ENCODE results near the gene FER. TPM values are rescaled to one million over a fixed set of nuclear protein-coding genes. Genes with fewer than 3 reads are reported as not detected.
A peak's percentile ranks its signal among the peaks of the same experiment; 100 is the strongest.
"Not testable (repeated sequence)": the region's sequence is repeated elsewhere in the genome, so short reads cannot be mapped to it uniquely, and the experiment has no call there.

The FER gene
- total and polyA plus RNA-seq, 8 donors = 1.7 to 218 (median 24.0) TPM

- Histone ChIP-seq H3K36me3 (peaks cover 0 to under 1% (median 0%) of the 10 kb centered on the region in 4 donors), H3K27ac (no peak overlapping the region), H3K27me3 (no peaks in the 10 kb centered on the region), H3K4me1 (no peaks in the 10 kb centered on the region), H3K4me3 (no peak overlapping the region), H3K9me3 (no peaks in the 10 kb centered on the region)
- no peak for TF ChIP-seq POLR2AphosphoS5 (IDR thresholded peaks at IDR 0.05)
- intact Hi-C loops (cut with DNase I; ENCODE audit: low total_unique reads) = no loop called here
- no peak for DNase-seq
- 72 to 92% (median 84%) methylated on average over 1 of the region's 1 CpG for WGBS, 5 donors
Measured at GRCh38 chr5:108857905-108858304, 110.2 kb downstream of the FER start.

- no peaks in the 10 kb centered on the region for H3K9me3 ChIP-seq
- H3K27ac ChIP-seq = no peak overlapping the region
- no peaks in the 10 kb centered on the region for H3K27me3 ChIP-seq
- intact Hi-C loops (cut with DNase I; ENCODE audit: low total_unique reads) = no loop called here
- 55 to 85% (median 75%) methylated on average over 2 of the region's 2 CpGs for WGBS, 5 donors
- no peaks in the 10 kb centered on the region for H3K4me1 ChIP-seq
- H3K4me3 ChIP-seq = no peak overlapping the region
- TF ChIP-seq EP300 (IDR thresholded peaks at IDR 0.05) (no peak), CTCF (IDR thresholded peaks at IDR 0.05) (no peak), POLR2A (IDR thresholded peaks at IDR 0.05) (no peak), POLR2AphosphoS5 (IDR thresholded peaks at IDR 0.05) (no peak)
- peaks cover 0 to 4% (median 0%) of the 10 kb centered on the region in 4 donors for H3K36me3 ChIP-seq
- DNase-seq = peak in 1 of 2 donors; percentile 3
Measured at GRCh38 chr5:108858959-108859358, 111.3 kb downstream of the FER start.

DNA sequence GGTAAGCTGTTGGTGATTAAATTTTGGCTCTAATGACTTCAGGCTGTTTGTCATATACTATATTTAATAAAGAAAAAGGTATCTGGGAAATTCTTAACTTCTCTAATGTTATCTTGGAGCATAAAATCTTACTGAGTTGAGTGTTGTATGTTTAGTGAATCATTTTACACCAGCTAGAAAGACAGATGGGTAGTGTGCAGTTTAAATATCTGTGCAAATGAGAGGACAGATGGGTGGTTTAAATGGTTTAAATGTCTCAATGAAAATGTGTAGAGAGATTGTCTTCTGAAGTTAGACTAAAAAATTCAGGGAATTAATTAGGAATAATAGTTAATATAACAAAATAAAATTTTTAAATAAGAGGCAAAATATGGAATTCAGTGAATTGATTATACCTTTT lies 114.5 kb downstream of the FER start:
- intact Hi-C loops (cut with DNase I; ENCODE audit: low total_unique reads) = no loop called here
- Histone ChIP-seq H3K27me3 (no peaks in the 10 kb centered on the region), H3K27ac (no peak overlapping the region), H3K36me3 (peaks cover 0 to 4% (median 0%) of the 10 kb centered on the region in 4 donors), H3K4me1 (no peaks in the 10 kb centered on the region), H3K9me3 (no peaks in the 10 kb centered on the region), H3K4me3 (no peak overlapping the region)
- DNase-seq = no peak
- no peak for TF ChIP-seq EP300 (IDR thresholded peaks at IDR 0.05)
- no peak for TF ChIP-seq POLR2AphosphoS5 (IDR thresholded peaks at IDR 0.05)
- TF ChIP-seq POLR2A (IDR thresholded peaks at IDR 0.05) = no peak
- no peak for TF ChIP-seq CTCF (IDR thresholded peaks at IDR 0.05)

DNA sequence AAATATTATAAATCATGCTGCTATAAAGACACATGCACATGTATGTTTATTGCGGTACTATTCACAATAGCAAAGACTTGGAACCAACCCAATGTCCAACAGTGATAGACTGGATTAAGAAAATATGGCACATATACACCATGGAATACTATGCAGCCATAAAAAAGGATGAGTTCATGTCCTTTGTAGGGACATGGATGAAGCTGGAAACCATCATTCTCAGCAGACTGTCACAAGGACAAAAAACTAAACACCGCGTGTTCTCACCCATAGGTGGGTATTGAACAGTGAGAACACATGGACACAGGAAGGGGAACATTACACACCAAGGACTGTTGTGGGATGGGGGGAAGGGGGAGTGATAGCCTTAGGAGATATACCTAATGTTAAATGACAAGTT lies 118.4 kb downstream of the FER start:
- H3K9me3 ChIP-seq; intact Hi-C loops (cut with DNase I; ENCODE audit: low total_unique reads); H3K4me3 ChIP-seq; H3K27me3 ChIP-seq; H3K27ac ChIP-seq; H3K4me1 ChIP-seq; DNase-seq: not testable (repeated sequence)
- H3K36me3 ChIP-seq = peaks cover 0 to 25% (median 8%) of the 10 kb centered on the region in 4 donors
- WGBS, 5 donors = 95 to 100% (median 98%) methylated on average over 3 of the region's 3 CpGs

GRCh38 chr5:108867656-108868055 lies 120.0 kb downstream of the FER start:
- H3K9me3 ChIP-seq = no peaks in the 10 kb centered on the region
- no peak overlapping the region for H3K4me3 ChIP-seq
- TF ChIP-seq POLR2A (IDR thresholded peaks at IDR 0.05) = no peak
- no peak for TF ChIP-seq EP300 (IDR thresholded peaks at IDR 0.05)
- no peak for TF ChIP-seq POLR2AphosphoS5 (IDR thresholded peaks at IDR 0.05)
- no peak overlapping the region for H3K27ac ChIP-seq
- intact Hi-C loops (cut with DNase I; ENCODE audit: low total_unique reads) = no loop called here
- no peaks in the 10 kb centered on the region for H3K4me1 ChIP-seq
- peaks cover 0 to 25% (median 10%) of the 10 kb centered on the region in 4 donors for H3K36me3 ChIP-seq
- DNase-seq = no peak
- H3K27me3 ChIP-seq = no peaks in the 10 kb centered on the region
- 84 to 95% (median 89%) methylated on average over 4 of the region's 4 CpGs for WGBS, 5 donors

DNA sequence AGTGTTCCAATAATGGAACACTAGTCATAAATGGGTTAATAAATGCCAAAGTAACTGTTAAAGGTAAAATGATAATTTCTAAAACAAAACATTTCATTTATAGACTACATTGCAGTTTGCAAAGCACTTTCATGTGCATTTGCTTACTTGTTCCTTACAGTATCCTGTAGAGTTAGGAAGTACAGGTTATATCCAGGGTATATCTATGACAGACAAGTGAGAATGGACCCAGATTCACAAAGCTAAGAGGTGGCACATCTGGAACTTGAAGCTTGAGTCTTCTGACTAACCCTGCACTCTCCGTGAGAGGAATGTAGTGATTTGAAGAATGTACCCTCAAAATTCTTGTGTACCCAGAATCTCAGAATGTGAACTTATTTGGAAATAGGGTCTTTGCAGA lies 121.4 kb downstream of the FER start:
- H3K9me3 ChIP-seq = no peaks in the 10 kb centered on the region
- H3K27me3 ChIP-seq = no peaks in the 10 kb centered on the region
- no peak overlapping the region for H3K27ac ChIP-seq
- H3K4me3 ChIP-seq = no peak overlapping the region
- TF ChIP-seq POLR2AphosphoS5 (IDR thresholded peaks at IDR 0.05) (no peak), EP300 (IDR thresholded peaks at IDR 0.05) (no peak), CTCF (IDR thresholded peaks at IDR 0.05) (no peak), POLR2A (IDR thresholded peaks at IDR 0.05) (no peak)
- intact Hi-C loops (cut with DNase I; ENCODE audit: low total_unique reads) = no loop called here
- H3K4me1 ChIP-seq = no peaks in the 10 kb centered on the region
- peaks cover 0 to 31% (median 12%) of the 10 kb centered on the region in 4 donors for H3K36me3 ChIP-seq
- WGBS, 5 donors = 94 to 100% (median 97%) methylated on average over 1 of the region's 1 CpG
- DNase-seq = no peak
